MV-4-11 (cell line): ENCODE measurements around the gene CCDC60.
A peak's percentile ranks its signal among the peaks of the same experiment; 100 is the strongest.

Experiments used
- DNase-seq: peaks from one replicate; lab custom pipeline; 2025; lab: John Stamatoyannopoulos, UW

CCDC60 gene, protein sequence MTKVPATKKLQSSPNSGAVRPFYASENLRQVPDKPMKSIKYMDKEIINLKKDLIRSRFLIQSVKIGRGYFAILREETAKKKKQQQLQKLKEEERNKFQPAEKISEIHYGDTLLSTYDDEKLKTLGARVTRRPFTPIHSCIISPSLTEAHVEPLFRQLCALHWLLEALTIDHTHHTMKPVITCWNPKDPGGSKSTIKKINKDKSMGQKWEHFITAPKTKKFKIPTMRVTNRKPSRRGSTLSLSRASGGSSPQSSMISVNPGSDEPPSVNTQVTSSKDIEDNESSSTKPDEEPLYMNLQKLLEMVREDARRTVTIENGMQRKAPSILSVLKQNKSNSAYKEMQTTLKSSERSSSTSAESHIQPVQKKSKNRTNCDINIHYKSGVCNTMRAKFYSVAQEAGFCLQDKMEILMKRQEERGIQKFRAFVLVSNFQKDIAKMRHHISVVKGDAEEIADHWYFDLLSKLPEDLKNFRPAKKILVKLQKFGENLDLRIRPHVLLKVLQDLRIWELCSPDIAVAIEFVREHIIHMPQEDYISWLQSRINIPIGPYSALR

GRCh38 chr12:119334430-119335170 lies at the start of gene CCDC60:
Gene CCDC60, plus strand, starts transcription at chr12:119334729. Its CDS starts 448 bp downstream, at chr12:119335177.
- no peak for DNase-seq

- DNase-seq, result no peak
Measured at GRCh38 chr12:119288576-119288975, 46.0 kb upstream of the CCDC60 start.

GRCh38 chr12:119292893-119293630 lies 41.5 kb upstream of the CCDC60 start:
- no peak for DNase-seq

DNA sequence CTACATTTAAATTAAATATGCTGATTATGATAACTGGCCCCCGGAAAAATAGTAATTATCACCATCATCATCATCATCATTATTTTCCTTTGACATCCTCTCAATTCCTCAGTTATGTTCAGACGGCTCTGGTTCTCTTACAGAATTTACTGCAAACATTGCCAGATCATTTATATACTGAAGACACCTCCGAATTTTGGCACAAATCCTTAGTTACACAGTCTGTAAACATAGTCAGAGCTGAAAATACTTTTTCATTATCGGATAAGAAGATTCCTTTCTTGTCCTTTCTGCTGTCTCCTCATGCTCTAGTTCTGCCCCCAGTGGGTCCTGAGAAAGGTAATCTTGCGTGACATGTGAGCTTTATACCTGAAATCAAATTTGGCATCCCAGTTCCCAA lies 40.3 kb upstream of the CCDC60 start:
- DNase-seq, result no peak

DNA sequence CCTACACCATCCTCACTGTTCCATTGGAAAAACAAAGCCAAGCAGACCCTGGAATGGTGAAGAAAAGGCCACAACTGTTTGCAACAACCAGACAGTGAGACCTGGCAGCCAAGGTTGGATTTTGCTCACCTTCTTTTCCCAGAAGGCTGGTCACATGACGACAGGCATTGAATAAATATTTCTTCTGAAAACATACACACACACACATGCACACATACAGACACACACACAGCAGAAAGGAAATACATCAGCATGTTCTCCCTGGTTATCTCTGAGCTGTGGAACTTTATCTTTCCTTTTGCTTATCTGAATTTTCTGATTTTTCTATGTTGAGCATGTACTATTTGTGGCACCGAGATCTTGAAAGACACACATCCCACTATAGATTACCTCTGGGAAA lies 38.0 kb upstream of the CCDC60 start:
- DNase-seq, result no peak

GRCh38 chr12:119299130-119299529 lies 35.4 kb upstream of the CCDC60 start:
- no peak for DNase-seq

DNA sequence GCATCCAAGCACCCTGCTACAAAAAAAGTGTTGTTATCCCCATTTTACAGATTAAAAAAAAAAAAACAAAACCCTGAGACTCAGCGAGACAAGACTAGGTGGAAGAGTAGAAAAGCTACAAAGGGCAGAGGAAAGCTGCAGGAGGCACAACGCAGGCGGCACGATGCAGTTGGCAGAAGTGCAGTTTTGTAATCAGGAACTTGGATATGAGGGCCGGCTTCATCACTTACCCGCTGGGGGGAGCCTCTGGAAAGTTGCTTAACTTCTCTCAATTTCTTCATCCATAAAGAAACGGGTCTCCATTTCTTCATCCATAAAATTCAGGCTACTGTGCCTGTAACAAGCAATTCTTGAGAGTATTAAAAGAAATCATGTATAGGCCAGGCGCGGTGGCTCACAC lies 33.1 kb upstream of the CCDC60 start:
- peak; percentile 54 for DNase-seq

DNA sequence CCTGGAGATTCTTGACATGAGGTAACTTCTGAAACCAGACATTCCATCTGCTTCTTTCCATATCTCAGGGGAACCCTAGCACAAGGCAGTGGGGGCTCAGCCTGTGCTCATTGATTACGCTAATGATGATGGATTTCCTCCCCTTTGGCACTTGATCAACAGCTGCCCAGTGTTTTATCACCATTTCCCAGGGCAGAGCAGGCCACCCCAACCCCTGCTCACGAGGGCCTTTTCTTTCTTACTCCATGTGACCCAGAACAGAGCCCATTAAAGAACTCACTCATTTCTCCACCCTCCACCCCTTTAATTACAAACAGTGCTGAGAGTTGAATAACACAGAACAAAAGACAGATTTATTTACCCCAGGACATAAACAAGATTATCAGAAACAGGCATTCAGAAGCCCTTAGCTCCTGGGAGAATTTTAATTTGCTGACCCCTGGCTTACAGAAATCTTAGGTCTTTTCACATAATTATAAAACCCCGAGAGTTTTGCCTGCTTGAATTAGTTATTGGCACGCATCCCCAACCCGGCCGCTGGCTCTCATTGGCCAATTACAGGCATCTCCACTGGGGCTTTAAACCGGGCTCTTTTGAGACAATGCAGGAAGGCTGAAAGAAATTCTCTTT lies 32.0 kb upstream of the CCDC60 start:
- DNase-seq, result no peak

DNA sequence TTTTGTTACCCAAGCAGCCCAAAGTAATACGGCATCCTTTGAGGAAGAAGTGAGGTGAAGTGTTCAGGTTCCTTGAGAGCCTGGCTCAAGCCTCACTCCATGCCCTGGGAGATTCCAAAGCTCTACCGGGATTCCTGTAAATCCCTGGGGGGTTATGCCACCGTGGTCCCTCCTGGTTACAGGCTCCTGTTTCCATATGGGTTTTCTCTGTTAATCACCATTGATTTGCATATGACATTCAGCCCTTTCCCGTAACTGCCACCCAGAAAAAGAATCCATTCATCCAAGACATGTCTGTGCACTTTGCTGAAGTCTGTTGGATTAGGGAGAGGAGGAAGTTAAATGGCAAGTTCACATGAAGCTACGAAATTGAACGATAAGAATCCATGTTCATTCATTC lies 27.9 kb upstream of the CCDC60 start:
- no peak for DNase-seq

- DNase-seq, result no peak
Measured at GRCh38 chr12:119307747-119308146, 26.8 kb upstream of the CCDC60 start.

DNA sequence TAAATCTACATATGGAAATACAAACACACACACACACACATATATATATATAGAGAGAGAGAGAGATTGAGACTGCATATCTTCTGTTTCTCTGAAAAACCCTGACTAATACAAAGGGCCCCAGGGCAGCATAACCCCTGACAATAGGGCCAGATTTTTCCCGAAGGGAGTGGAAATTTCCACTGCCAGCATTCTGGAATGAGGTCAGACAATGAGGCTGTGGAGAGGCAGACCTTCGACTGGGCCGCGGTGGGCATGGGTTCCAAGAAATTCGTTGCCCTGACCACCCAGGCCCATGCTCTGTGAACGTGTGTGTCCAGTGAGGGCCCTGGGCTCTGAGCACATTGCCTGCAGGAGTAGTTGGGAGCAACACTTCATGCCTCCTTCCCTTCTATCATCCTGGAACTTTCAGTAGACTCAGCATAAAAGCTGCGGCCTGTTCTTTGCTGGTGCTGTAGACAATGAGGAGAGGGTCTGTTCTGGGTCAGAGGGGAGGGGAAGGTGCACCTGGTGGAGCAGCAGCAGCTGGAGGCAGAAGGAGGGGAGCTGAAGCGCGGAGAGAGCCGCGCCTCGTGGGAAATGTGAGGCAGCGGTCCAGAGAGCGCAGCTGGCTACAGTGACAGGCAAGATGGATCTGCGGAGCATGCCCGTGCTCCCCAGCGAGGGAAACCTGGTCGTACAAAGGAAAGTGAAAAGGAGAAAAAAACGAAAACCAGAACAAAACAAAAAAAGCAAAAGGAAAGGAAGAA lies 25.6 kb upstream of the CCDC60 start:
- no peak for DNase-seq

GRCh38 chr12:119311878-119312277 lies 22.7 kb upstream of the CCDC60 start:
- no peak for DNase-seq

DNA sequence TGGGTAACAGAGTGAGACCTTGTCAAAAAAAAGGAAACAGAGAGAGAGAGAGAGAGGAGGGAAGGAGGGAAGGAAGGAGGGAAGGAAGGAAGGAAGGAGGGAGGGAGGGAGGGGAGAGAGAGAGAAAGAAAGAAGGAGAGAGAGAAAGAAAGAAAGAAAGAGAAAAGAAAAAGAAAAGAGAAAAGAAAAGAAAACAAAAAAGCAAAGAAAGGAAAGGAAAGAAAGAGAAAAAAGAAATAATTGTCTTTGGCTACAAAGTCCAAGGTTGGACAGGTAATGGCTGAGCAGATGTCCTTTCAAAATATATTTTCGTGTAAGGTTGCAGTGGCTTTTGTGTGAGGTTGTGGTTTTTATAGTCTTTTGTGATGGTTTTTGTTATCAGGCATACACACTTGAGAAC lies 21.6 kb upstream of the CCDC60 start:
- no peak for DNase-seq

GRCh38 chr12:119314290-119314689 lies 20.2 kb upstream of the CCDC60 start:
- DNase-seq, result no peak

DNA sequence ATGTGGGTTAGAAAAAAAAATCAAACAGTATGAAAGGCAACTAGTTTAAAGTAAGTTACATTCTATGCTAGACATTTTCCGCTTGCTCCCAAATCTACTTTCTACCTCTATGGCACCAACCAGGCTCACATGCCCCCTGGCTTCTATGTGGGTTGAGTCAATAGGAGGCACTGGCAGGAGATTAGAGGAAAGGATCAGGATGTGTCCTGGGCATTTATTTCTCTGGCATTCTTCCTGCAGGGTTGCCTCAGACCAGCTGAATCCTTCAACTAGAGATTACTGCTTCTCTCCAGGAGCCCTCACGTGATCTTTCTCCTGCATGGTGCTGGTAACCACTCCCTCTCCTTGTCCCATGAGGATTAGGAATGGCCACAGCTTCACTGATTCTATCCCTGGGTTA lies 14.9 kb upstream of the CCDC60 start:
- DNase-seq, result no peak

DNA sequence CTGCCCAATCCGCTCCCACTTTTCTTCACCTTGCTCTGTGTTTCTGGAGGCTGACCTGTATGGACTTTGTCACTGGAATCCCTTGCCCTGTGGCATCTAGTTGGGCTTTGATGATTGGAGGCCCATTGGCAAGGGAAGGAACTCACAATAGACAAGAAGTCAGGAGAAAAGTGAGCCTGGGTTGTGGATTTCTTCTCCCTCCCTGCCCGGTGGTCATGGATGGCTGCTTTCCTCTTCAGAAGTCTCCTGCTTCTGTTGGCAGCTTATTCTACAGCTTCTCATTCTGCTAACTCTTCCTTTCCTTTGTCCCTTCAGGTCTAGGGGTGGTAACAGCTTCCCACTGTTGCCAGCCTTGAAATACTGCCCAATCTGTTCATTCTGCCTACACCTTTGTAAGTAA lies 13.9 kb upstream of the CCDC60 start:
- no peak for DNase-seq

GRCh38 chr12:119322301-119322723 lies 12.2 kb upstream of the CCDC60 start:
- no peak for DNase-seq

DNA sequence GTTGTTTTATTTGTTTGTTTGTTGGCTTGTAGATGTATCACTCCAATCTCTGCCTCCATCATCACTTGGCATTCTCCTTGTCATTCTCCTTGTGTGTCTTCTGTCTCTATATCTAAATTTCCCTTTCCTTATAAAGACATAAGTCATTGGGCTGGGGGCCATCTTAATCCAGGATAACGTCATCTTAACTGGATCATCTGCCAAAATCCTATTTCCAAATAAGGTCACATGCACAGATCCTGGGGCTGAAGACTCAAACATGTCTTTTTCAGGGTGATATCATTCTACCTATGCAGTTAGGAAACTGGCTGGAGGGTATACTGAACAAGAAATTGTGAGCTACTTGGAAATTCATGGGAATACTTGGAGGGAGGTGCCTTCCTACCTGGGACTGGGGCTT lies 8.7 kb upstream of the CCDC60 start:
- DNase-seq, result no peak

DNA sequence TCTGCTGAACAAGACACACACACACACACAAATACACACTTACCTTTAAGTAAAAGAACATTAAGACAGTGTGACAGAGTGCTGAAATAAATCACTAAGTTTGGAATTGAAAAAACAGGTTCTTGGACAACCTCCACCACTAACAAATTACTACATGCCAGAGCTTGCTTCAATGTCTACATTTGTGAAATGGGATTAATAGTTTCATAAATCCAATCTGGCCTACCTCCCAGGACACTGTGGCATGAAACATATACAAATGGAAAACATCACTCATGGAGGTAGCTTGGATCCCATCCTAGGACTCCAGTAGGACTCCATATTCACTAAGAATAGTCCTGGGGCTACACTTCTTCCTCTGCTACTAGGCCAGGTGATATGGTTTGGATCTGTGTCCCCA lies 8.2 kb upstream of the CCDC60 start:
- DNase-seq, result no peak

DNA sequence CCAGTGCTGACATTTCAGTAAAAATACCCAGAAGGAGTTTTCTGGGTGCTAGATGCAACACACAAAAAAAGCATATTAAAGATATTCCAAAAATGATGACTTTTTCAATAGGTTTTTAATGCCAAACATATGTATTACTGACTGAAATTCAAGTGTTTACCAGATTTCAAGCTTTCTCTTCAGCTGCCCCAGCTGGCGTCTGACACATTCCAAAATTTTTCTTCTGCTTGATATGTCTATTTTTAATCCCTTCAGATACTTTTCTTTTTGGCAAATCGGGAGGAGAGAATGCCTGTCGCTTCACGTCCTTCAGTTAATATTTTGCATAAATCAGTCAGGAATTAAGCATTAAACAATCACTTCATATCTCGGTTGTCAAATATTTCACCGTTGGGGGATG lies 7.1 kb upstream of the CCDC60 start:
- no peak for DNase-seq

GRCh38 chr12:119328111-119328510 lies 6.4 kb upstream of the CCDC60 start:
- peak; percentile 9 for DNase-seq
